Vagina (tissue), 2 donors: ENCODE data around the gene KLHL5.

Source experiments
- CTCF ChIP-seq, 3 experiments: fragments of 450-650 bp in 2 of 3; fragments of 200-600 bp in 1 of 3; sonication (generic) in 1 of 3; IDR thresholded peaks; one replicate each; pipeline ENCODE4 v1.5.1; 2017 to 2019; ENCODE audit warnings: antibody characterized with exemption in 3 of 3, mild to moderate bottlenecking in 2 of 3, moderate library complexity in 2 of 3
- POLR2A ChIP-seq, 2 donors: fragments of 450-650 bp; IDR thresholded peaks; one replicate each; pipeline ENCODE4 v1.6.1; 2017; ENCODE audit warnings: antibody characterized with exemption in 2 of 2, mild to moderate bottlenecking in 2 of 2, moderate library complexity in 2 of 2

- TF ChIP-seq POLR2A (IDR thresholded peaks at IDR 0.05) = no peak
- no peak for TF ChIP-seq CTCF (IDR thresholded peaks at IDR 0.05)
Measured at GRCh38 chr4:39146211-39146610, 84.2 kb downstream of the KLHL5 start.
